RWPE1 (cell line): ENCODE data around the gene CRAT.
A peak's percentile ranks its signal among the peaks of the same experiment; 100 is the strongest.
"Not testable (repeated sequence)": the region's sequence is repeated elsewhere in the genome, so short reads cannot be mapped to it uniquely, and the experiment has no call there.

Experiments used
- CTCF ChIA-PET: fragments of 350-600 bp; sonication (Branson Sonifier 250); formaldehyde crosslinking; extraction: SDS; loops from one replicate; lab custom pipeline; 2021; lab: Yijun Ruan, JAX
- POLR2A ChIA-PET: fragments of 400-600 bp; formaldehyde crosslinking; extraction: SDS; loops from one replicate; lab custom pipeline; 2020; ENCODE audit warnings: antibody characterized with exemption; ENCODE audit not compliant: low non-redundant PET; lab: Yijun Ruan, JAX
- DNase-seq: peaks from one replicate; pipeline ENCODE4 v3.0.0; 2012; ENCODE audit warnings: low spot score
- H3K27ac ChIP-seq: fragments of 450-650 bp; 2 replicates; pipeline ENCODE4 v1.5.1; 2017
- TF ChIP-seq, protein P1 (sequence below): fragments of 450-650 bp; conservative IDR thresholded peaks from 2 replicates; pipeline ENCODE4 v1.5.1; 2017; ENCODE audit warnings: low read depth, mild to moderate bottlenecking

The CRAT gene

DNA sequence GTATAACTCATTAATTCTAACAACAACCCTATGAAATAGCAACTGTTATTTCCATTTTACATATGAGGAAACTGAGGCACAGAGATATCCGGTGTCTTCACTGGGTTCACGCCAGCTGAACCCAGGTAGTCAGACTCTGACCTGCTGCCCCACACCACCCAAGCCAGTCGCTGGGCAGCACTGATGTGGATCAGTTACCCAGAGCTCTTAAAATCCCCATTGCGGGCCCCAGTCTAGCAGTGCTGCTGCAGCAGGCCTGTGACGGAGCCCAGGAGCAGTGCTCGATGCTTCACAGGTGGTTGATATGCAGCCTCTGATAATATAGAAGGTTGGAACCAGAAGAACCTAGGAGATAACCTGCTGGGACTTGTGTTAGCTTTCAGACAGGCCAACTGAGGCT lies 24.9 kb upstream of the CRAT start:
- peak overlapping the region; percentile 100 for H3K27ac ChIP-seq
- CTCF ChIA-PET: interaction anchor here (0.8 to 1.7 kb wide), 3 partner anchors 10 to 485 kb away, joined by 5 read pairs; no protein-coding TSS in a partner anchor
- no peak for DNase-seq
- POLR2A ChIA-PET: interaction anchor here (1.4 kb wide), 1 partner anchor 199 kb away, joined by 3 read pairs; no protein-coding TSS in a partner anchor
- TF ChIP-seq, protein P1, sequence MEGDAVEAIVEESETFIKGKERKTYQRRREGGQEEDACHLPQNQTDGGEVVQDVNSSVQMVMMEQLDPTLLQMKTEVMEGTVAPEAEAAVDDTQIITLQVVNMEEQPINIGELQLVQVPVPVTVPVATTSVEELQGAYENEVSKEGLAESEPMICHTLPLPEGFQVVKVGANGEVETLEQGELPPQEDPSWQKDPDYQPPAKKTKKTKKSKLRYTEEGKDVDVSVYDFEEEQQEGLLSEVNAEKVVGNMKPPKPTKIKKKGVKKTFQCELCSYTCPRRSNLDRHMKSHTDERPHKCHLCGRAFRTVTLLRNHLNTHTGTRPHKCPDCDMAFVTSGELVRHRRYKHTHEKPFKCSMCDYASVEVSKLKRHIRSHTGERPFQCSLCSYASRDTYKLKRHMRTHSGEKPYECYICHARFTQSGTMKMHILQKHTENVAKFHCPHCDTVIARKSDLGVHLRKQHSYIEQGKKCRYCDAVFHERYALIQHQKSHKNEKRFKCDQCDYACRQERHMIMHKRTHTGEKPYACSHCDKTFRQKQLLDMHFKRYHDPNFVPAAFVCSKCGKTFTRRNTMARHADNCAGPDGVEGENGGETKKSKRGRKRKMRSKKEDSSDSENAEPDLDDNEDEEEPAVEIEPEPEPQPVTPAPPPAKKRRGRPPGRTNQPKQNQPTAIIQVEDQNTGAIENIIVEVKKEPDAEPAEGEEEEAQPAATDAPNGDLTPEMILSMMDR: no peak

DNA sequence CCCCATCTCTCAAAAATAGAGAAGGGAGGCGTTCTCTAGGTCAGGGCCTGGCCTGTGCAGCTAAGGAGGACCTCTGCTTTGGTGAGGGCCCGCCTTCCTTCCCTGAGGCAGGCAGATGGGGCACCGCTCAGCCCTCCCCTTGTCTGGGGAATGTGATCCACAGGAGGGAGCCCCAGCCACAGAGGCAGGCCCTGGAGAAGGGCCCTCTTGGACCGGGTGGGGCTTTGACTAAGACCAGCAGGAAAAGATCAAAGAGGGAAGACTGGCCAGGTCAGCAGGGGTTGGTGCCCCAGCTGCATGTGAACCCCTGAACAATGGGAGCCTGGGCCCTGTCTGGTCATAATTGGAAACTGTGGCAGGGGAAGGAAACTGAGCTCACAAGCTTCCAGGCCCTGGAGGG lies 22.5 kb upstream of the CRAT start:
- ChIA-PET CTCF (interaction anchor here (0.6 to 1.4 kb wide), 4 partner anchors 10 to 478 kb away, joined by 3 to 5 read pairs (median 4); no protein-coding TSS in a partner anchor), POLR2A (interaction anchor here (0.7 kb wide), 1 partner anchor 493 kb away, joined by 3 read pairs; the partner anchor contains the start of gene NTMT1)
- peak overlapping the region; percentile 9; the same call in 1 of the 2 replicates for H3K27ac ChIP-seq
- DNase-seq: no peak
- TF ChIP-seq, protein P1: no peak

DNA sequence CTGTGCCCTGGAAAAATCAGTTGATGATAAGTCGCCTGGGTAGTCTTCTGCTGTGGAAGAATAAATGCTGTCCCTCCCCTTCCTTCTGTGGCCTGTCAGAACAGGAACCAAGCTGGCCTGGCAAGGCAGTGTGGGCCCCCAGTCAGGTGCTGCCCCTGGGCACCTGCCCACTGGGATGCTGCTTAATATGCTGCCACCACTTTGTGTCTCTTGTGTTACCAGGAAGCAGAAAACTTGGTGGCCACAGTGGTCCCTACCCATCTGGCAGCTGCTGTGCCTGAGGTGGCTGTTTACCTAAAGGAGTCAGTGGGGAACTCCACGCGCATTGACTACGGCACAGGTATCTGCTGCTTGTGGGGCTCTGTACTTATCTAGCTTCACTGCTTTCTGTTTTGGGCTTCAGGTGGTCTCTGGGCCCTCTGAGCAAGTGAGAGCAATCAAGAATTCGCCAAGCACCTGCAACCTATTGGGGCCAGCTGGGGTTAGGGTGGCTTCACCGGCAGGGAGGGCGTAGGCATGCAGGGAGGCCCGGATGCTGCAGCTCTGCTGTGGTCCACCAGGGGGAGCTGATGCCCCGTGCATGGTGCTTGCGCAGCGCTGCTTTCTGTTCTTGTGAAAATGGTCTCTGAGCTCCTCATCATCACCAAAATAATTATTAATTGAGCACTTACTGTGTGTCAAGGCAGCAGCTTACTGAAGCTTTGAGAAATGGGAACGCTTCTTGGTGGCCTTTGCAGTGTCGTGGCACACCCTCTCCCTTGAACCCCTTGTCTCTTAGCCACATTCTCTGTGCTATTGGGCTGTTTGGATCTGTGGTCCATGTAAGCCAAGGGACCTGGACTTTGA lies 20.9 kb upstream of the CRAT start:
- H3K27ac ChIP-seq: peak overlapping the region; percentile 25
- TF ChIP-seq, protein P1: peak; percentile 100
- DNase-seq: peak; percentile 89
- CTCF ChIA-PET: interaction anchor here (0.5 to 2.7 kb wide), 45 partner anchors 8 to 803 kb away, joined by 3 to 26 read pairs (median 4); partner anchors contain the start of genes C9orf50 and PTPA
- POLR2A ChIA-PET: interaction anchor here (1.0 kb wide), 1 partner anchor 47 kb away, joined by 3 read pairs; the partner anchor contains the start of gene IER5L

DNA sequence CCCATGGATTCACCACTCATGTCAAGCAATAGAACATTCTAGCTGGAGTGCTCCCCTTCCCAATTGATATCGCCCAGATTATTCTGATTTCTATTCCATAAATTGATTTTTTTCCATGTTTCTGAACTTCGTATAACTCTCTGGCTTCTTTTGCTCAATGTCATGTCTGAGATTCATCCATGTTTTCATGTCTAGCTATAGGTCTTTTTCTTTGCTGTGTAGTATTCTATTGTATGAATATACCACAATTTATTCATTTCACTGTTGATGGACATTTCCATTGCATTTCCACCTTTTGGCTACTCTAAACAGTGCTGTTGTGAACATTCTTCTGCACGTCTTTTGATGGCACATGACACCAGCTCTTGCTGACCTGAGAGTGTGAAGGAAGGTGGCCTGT lies 20.2 kb upstream of the CRAT start:
- no peak for DNase-seq
- POLR2A ChIA-PET: interaction anchor here (0.7 to 1.0 kb wide), 2 partner anchors 41 to 48 kb away, joined by 3 to 8 read pairs; partner anchors contain the start of gene IER5L
- TF ChIP-seq, protein P1: no peak
- peak overlapping the region; percentile 25; the same call in 1 of the 2 replicates for H3K27ac ChIP-seq
- CTCF ChIA-PET: interaction anchor here (0.7 to 6.3 kb wide), 9 partner anchors 8 to 512 kb away, joined by 3 to 31 read pairs (median 5); partner anchors contain the start of gene PTPA

DNA sequence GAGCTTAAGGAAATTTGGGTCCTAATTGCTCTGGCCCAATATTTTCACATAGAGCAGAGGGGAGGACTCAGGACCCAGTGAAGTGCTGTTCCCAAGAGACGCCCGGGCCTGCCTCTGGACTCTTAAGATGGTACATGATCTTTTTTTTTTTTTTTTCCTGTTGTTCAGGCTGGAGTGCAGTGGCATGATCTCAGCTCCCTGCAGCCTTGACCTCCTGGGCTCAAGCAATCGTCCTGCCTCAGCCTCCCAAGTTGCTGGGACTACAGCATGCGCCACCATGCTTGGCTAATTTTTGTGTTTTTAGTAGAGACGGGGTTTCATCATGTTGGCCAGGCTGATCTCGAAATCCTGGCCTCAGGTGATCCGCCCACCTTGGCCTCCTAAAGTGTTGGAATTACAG lies 19.7 kb upstream of the CRAT start:
- ChIA-PET POLR2A (interaction anchor here (0.7 kb wide), 1 partner anchor 41 kb away, joined by 8 read pairs; no protein-coding TSS in a partner anchor), CTCF (interaction anchor here (0.7 to 6.3 kb wide), 9 partner anchors 9 to 979 kb away, joined by 3 to 31 read pairs (median 4); partner anchors contain the start of gene PTPA)
- not testable (repeated sequence) for DNase-seq
- H3K27ac ChIP-seq: peak overlapping the region; percentile 12; the same call in 1 of the 2 replicates

DNA sequence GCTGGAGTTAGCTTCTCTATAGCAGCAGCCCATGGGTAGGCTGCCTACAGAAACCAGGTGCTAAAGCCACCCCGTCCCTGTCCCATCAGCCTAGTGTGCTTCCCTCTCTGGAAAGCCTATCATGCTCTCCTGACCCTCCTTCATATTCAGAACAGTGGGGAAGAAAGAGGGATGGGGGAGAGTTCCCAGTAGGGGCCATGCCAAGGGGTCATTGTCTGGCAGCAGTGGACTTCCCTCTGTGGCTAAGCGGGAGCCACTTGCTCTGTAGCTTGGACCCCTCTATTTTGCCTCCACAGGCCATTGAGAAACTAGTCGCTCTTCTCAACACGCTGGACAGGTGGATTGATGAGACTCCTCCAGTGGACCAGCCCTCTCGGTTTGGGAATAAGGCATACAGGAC lies 18.1 kb upstream of the CRAT start:
- H3K27ac ChIP-seq: peak overlapping the region; percentile 19; the same call in 1 of the 2 replicates
- ChIA-PET POLR2A (no interaction called here), CTCF (interaction anchor here (0.7 to 6.3 kb wide), 4 partner anchors 10 to 641 kb away, joined by 4 to 31 read pairs (median 6); partner anchors contain the start of genes KYAT1 and LRRC8A)
- TF ChIP-seq, protein P1: no peak
- DNase-seq: no peak
